GM21619 (cell line): ENCODE measurements around the gene BMP7.

Experiments
- ATAC-seq: cut with Tn5 transposase; IDR thresholded peaks from one replicate; pipeline ENCODE4 v1.9.1; 2021; ENCODE audit not compliant: unreplicated experiment

BMP7 gene

DNA sequence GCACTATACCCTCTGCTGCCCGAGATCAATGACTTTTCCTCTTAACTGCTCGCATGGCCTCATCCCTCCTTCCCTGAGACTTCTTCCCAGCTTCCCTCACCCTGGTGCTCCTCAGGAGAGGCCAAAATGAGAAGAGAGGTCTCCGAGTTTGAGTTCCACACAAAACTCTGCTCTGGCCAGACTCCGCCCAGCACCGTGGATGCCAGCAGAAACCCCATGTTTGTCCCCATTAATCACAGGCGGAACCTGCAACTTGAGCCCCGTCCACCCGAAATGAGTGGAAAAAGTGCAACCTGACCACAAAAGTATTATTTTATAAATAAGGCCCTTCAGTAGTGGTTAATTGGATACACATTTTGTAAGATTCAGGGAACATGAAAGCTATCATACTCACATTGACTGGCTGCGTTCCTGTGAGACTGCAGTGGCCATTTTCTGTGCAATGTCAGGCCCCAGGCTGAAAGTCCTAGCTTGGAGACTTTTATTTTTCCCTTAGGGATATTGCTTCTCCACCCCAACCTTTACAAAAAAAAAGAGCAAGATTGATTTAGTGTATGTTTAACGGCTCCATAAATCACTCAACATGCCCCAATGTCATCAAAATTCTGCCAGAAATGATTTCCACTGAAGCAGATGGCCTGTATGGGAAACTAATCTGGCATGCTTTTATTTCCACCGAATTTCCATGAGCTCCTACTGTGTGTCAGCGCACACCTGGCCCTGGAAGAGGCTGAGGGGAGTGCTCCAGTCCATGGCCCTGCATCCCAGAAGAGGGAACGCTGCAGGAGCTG lies 134.6 kb downstream of the BMP7 start:
- ATAC-seq = no peak

DNA sequence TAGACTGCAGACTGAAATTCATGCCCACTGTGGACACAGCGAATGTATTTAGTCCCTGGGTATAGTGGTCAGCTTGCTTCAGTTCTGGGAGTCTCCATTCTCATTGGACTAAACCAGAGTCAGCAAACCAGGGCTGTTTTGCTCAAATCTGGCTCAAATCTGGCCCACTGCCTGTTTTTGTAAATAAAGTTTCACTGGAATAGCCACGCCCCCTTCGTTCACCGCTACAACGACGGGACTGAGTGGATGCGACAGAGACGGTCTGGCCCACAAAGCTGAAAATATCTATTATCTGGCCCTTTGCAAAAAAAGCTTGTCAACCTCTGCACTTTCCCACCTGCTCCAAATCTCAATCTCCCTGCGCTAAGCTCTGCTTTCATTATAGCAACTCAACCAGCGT lies 135.4 kb downstream of the BMP7 start:
- no peak for ATAC-seq

GRCh38 chr20:57130160-57130772 lies 136.2 kb downstream of the BMP7 start:
- ATAC-seq = no peak

DNA sequence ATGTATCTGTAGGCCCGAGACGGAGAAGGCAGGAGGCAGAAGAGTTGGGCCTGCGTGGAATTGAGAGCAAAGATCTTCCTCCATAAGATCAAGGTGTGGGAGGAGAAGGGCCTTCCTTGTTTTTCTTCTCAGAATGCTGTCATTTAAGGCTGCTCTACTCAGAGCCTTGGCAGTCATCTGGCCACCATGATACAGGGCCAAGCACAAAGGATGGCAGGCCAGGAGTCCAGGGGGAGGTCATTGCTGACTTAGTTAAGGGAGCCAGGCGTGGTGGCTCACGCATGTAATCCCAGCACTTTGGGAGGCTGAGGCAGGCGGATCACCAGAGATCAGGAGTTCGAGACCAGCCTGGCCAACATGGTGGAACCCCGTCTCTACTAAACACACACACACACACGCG lies 137.1 kb downstream of the BMP7 start:
- ATAC-seq = no peak

GRCh38 chr20:57128044-57128757 lies 138.2 kb downstream of the BMP7 start:
- ATAC-seq = no peak

- ATAC-seq = no peak
Measured at GRCh38 chr20:57126481-57127092, 139.9 kb downstream of the BMP7 start.

- no peak for ATAC-seq
Measured at GRCh38 chr20:57124800-57125517, 141.5 kb downstream of the BMP7 start.

DNA sequence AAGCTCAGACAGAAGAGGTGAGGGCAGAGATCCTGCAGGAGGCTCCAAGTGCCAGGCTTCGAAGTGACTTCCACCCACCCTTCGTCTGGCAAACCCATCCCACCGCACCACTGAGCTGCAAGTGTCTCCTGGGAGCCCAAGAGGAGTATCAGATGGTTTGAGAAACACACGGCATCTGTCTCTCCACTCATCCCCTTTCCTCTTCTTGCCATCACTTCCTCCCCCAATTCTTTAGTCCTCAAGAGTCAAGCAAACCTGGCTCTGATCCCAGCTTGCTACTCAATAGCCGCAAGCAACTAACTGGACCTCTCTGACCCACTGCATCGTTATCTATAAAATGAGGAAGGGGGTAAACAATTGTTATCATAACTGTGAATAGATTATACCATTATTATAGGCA lies 142.1 kb downstream of the BMP7 start:
- ATAC-seq = no peak

DNA sequence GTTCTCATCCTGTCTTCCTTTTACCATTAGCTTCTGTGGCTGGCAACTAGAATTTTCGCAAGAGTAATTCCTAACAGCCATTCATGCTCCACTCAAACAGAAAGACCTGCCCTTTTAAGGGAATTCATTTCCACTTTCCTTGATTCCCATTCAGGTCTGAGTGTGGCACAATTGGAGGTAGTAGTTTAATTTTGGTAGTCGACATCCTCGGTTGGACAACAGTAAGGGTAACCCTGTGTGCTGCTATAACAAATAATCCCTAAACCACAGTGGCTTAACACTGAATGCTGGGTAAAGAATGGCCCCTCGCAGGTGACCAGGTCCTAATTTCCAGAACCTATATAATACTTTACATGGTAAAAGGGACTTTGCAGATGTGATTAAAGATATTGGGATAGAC lies 142.9 kb downstream of the BMP7 start:
- no peak for ATAC-seq

GRCh38 chr20:57122536-57123489 lies 143.6 kb downstream of the BMP7 start:
- ATAC-seq = no peak

- ATAC-seq = no peak
Measured at GRCh38 chr20:57118964-57119363, 147.5 kb downstream of the BMP7 start.
